Measurements from ENCODE around the gene ENTPD6.

DNA sequence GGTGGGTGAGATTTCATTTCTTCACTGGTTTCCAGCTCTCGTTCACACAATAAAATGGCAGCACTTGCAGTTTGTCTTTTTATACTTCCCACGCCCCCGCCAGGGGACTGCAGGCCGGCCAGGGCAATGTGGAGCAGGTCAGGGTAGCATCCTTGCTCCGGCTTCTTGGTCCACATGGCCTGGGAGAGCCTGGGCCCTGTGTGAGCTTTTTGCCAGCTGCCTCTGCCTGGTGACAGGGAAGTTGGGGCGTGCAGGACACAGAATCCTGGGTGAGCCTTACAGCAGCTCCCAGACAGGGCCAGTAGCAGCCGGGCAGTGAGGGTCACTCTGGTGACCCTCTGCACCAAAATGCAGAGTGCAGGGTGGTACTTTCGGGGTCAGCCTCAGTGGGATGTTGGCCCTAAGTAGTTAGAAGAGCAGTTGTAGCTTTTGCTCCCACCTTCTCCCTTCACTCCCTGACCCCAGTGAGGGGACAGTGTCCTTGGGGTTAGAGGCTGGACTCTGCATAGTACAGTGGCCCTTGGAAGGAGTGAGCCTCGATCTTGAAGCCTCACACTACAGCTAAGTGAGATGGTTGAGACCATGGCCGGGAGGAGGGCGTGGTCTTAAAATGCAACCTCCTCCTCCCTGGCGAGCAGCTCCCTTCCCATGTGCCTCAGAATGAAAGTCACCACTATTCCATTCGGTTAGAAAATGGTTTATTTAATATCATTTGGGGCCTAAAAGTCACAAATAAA, 76.1 kb downstream of the ENTPD6 start:
- no peak for TF ChIP-seq POLR2A (IDR thresholded peaks at IDR 0.05; ENCODE audit: low read depth, low read length)
- no peak for TF ChIP-seq SPI1 (IDR thresholded peaks at IDR 0.05; ENCODE audit: low read depth, low read length)
- TF ChIP-seq POLR2AphosphoS5 (IDR thresholded peaks at IDR 0.05; ENCODE audit: low read depth, low read length): no peak
- no peak for TF ChIP-seq TAF1 (IDR thresholded peaks at IDR 0.05; ENCODE audit: low read depth, low read length)
- no peak for TF ChIP-seq POU2F2 (IDR thresholded peaks at IDR 0.05; ENCODE audit: low read depth, low read length)
